A549 treated with GW870086 at 1 μM for 4 hours (cell line): ENCODE data around the gene GPALPP1. TPM values are rescaled to one million over a fixed set of nuclear protein-coding genes. Genes with fewer than 3 reads are reported as not detected.

ENCODE experiments used
- total RNA-seq: library from RNA; stranded (reverse); fragments of 200-300 nt; extraction: Qiagen RNA extraction; gene quantifications from 5 replicates; pipeline ENCODE4 v1.2.3, GENCODE V29; 2022; ENCODE audit warnings: low read depth

The GPALPP1 gene, protein sequence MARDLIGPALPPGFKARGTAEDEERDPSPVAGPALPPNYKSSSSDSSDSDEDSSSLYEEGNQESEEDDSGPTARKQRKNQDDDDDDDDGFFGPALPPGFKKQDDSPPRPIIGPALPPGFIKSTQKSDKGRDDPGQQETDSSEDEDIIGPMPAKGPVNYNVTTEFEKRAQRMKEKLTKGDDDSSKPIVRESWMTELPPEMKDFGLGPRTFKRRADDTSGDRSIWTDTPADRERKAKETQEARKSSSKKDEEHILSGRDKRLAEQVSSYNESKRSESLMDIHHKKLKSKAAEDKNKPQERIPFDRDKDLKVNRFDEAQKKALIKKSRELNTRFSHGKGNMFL
- total RNA-seq, result 7.3 to 14.5 TPM (median 10.4 TPM) in 5 replicates

GRCh38 chr13:44989071-44989889 lies at the start of gene GPALPP1, which contains the start of gene NUFIP1:
GPALPP1 (plus strand) TSS chr13:44989538; CDS start chr13:44989655, 117 bp downstream.
NUFIP1 (minus strand) TSS chr13:44989471; CDS start chr13:44989436, 35 bp downstream.

Other genes with a start within 250 kb of the GPALPP1 start
- 6.0 to 7.2 TPM (median 6.3 TPM) in 5 replicates for gene NUFIP1, start 67 bp upstream of the GPALPP1 start, total RNA-seq
- 19.2 to 22.4 TPM (median 20.9 TPM) in 5 replicates for gene GTF2F2, start 131.0 kb downstream of the GPALPP1 start, total RNA-seq
- not detected in 5 replicates for gene KCTD4, start 211.5 kb downstream of the GPALPP1 start, total RNA-seq